ENCODE measurements around the gene SPNS3. TPM values are rescaled to one million over a fixed set of nuclear protein-coding genes. Genes with fewer than 3 reads are reported as not detected.

Gene SPNS3
- total and polyA plus RNA-seq, 2 of the 8 experiments (the other 6 are each of a cell fraction or from before 2014, with no cell fraction given): not detected

GRCh38 chr17:4417129-4417667, 16.5 kb upstream of the SPNS3 start:
- WGBS, 2 experiments (ENCODE audit: extremely low coverage in 1 of 2, insufficient coverage in 1 of 2, insufficient read length in 1 of 2, insufficient replicate concordance in 2 of 2, low coverage in 1 of 2, low lambda C conversion rate in 2 of 2, missing lambda C conversion rate in 1 of 2): 82% methylated on average over 2 of the region's 2 CpGs; no CpG with 5 or more reads in 1 of the 2 experiments
- Histone ChIP-seq H4K5ac (ENCODE audit: insufficient read length, low read depth, low read length) (no peak overlapping the region), H3K36me3 (ENCODE audit: control insufficient read depth in 2 of 4, insufficient read depth in 4 of 4, low read length in 3 of 4) (no peaks in the 10 kb centered on the region), H4K91ac (replicated peaks; ENCODE audit: insufficient read length, low read length) (no peak overlapping the region), H3K23me2 (ENCODE audit: low read depth, low read length) (no peaks in the 10 kb centered on the region), H3K14ac (ENCODE audit: insufficient read length) (no peak overlapping the region), H4K8ac (ENCODE audit: extremely low read depth, insufficient read depth, low read length) (no peak overlapping the region), H2BK20ac (ENCODE audit: low read length) (no peak overlapping the region), H3K9ac (replicated peaks in 1 of 4; ENCODE audit: extremely low read depth in 1 of 4, low read depth in 3 of 4, low read length in 3 of 4) (no peak overlapping the region), H3K27me3 (replicated peaks in 1 of 4; ENCODE audit: control insufficient read depth in 3 of 4, extremely low read depth in 1 of 4, insufficient read depth in 3 of 4, low read length in 3 of 4) (no peaks in the 10 kb centered on the region; a peak in 1 of 7 replicates), H3K4me2 (ENCODE audit: insufficient read depth in 1 of 2, low read depth in 2 of 2, low read length in 2 of 2) (no peak overlapping the region), H2AFZ (ENCODE audit: low read length) (no peak overlapping the region), H2BK5ac (ENCODE audit: low read depth, low read length) (no peak overlapping the region), H2BK15ac (ENCODE audit: low read length) (no peak overlapping the region), H3K18ac (ENCODE audit: extremely low read depth, low read length) (no peak overlapping the region), H3K4me3 (ENCODE audit: extremely low read depth in 1 of 4, insufficient read depth in 2 of 4, low read depth in 3 of 4, low read length in 4 of 4) (no peak overlapping the region), H2BK120ac (replicated peaks; ENCODE audit: low read depth, low read length) (no peak overlapping the region), H3K79me2 (ENCODE audit: control insufficient read depth in 1 of 2, insufficient read depth in 2 of 2, low read length in 2 of 2) (no peaks in the 10 kb centered on the region), H3K4me1 (replicated peaks in 1 of 4; ENCODE audit: control insufficient read depth in 3 of 4, insufficient read depth in 4 of 4, low read length in 3 of 4) (peaks cover 0 to 4% (median 2%) of the 10 kb centered on the region in 4 experiments; a peak in 4 of 7 replicates), H2AK5ac (ENCODE audit: low read depth, low read length) (no peak overlapping the region), H3K27ac (ENCODE audit: low read depth, low read length) (no peak overlapping the region), H2BK12ac (ENCODE audit: low read depth, low read length) (no peak overlapping the region), H4K20me1 (replicated peaks in 1 of 2; ENCODE audit: control insufficient read depth in 1 of 2, insufficient read depth in 2 of 2, low read length in 2 of 2) (no peaks in the 10 kb centered on the region), H3K56ac (replicated peaks; ENCODE audit: insufficient read length, low read depth, low read length) (no peak overlapping the region), H3K23ac (ENCODE audit: insufficient read length) (no peak overlapping the region), H3K79me1 (ENCODE audit: low read depth, low read length) (no peaks in the 10 kb centered on the region), H3K4ac (replicated peaks; ENCODE audit: insufficient read length, low read depth, low read length) (no peak overlapping the region), H3K9me3 (ENCODE audit: insufficient read depth in 2 of 2, low read depth in 1 of 2, low read length in 1 of 2) (no peaks in the 10 kb centered on the region)
- ChIA-PET POLR2A (ENCODE audit: partially characterized antibody) (interaction anchor here (1.1 kb wide), 1 partner anchor 15 kb away, joined by 3 read pairs; no protein-coding TSS in a partner anchor), CTCF (ENCODE audit: partially characterized antibody) (interaction anchor here (0.6 to 2.4 kb wide), 9 partner anchors 7 to 208 kb away, joined by 3 to 7 read pairs (median 4); no protein-coding TSS in a partner anchor)
- FAIRE-seq (no peak), DNase-seq (ENCODE audit: low read depth in 1 of 2, low spot score in 2 of 2) (no peak)
- no peak for TF ChIP-seq CTCF (IDR thresholded peaks at IDR 0.05; ENCODE audit: control extremely low read depth in 1 of 3, insufficient read depth in 1 of 3, low read depth in 1 of 3, low read length in 3 of 3)
- no peak for TF ChIP-seq CEBPB (IDR thresholded peaks at IDR 0.05; ENCODE audit: low read depth, low read length)
- TF ChIP-seq CBX5 (IDR thresholded peaks at IDR 0.05; ENCODE audit: low read depth, low read length): no peak
